Right atrium auricular region (tissue), 2 donors: Measurements from ENCODE around the gene RPTOR. TPM values are rescaled to one million over a fixed set of nuclear protein-coding genes. Genes with fewer than 3 reads are reported as not detected.

ENCODE experiments used
- DNase-seq: peaks from one replicate; pipeline ENCODE4 v3.0.0-alpha.2; 2019; ENCODE audit warnings: low spot score
- H3K27ac ChIP-seq, 2 donors: fragments of 200-600 bp; sonication (generic); 1 replicate in 1 of 2; 2 replicates in 1 of 2; pipeline ENCODE4 v1.5.1; 2016 to 2019
- H3K27me3 ChIP-seq, 2 donors: fragments of 200-600 bp; sonication (generic); one replicate each; pipeline versions ENCODE4 v1.5.1 to v1.6.0; 2017 to 2019
- H3K36me3 ChIP-seq: fragments of 200-600 bp; sonication (generic); one replicate; pipeline ENCODE4 v1.5.1; 2016
- H3K4me1 ChIP-seq, 2 donors: fragments of 200-600 bp; sonication (generic); one replicate each; pipeline versions ENCODE4 v1.5.1 to v1.6.0; 2017 to 2019
- H3K4me3 ChIP-seq, 2 donors: fragments of 200-600 bp; sonication (generic); 1 replicate in 1 of 2; 2 replicates in 1 of 2; pipeline ENCODE4 v1.5.1; 2017 to 2019; ENCODE audit warnings: mild to moderate bottlenecking in 1 of 2, moderate library complexity in 1 of 2
- H3K9me3 ChIP-seq, 2 donors: fragments of 200-600 bp; sonication (generic); one replicate each; pipeline ENCODE4 v1.5.1; 2019
- CTCF ChIP-seq, 2 donors: fragments of 200-600 bp; sonication (generic); IDR thresholded peaks; one replicate each; pipeline ENCODE4 v1.5.1; 2019; ENCODE audit warnings: antibody characterized with exemption in 2 of 2
- total RNA-seq, 2 donors: library from RNA; depleted of rRNA; stranded (reverse); fragments of >200 nt; gene quantifications; one replicate each; pipeline ENCODE4 v1.1.0, GENCODE V29; 2016

RPTOR gene
- total RNA-seq, 2 donors from 2014 or later = 19.9 to 22.6 TPM

- no peaks in the 10 kb centered on the region for H3K27me3 ChIP-seq
- DNase-seq = no peak
Observed at GRCh38 chr17:80737106-80738019, 192.7 kb downstream of the RPTOR start.

GRCh38 chr17:80738020-80738808 is 193.6 kb downstream of the RPTOR start:
- no peak overlapping the region for H3K27ac ChIP-seq
- no peak overlapping the region for H3K4me3 ChIP-seq
- TF ChIP-seq CTCF (IDR thresholded peaks at IDR 0.05) = no peak

More at GRCh38 chr17:80737106-80738019, 192.7 kb downstream of the RPTOR start:
- no peak overlapping the region for H3K27ac ChIP-seq
- no peaks in the 10 kb centered on the region for H3K36me3 ChIP-seq
- H3K4me1 ChIP-seq = no peaks in the 10 kb centered on the region
- H3K9me3 ChIP-seq = no peaks in the 10 kb centered on the region
- no peak overlapping the region for H3K4me3 ChIP-seq
- no peak for TF ChIP-seq CTCF (IDR thresholded peaks at IDR 0.05)

GRCh38 chr17:80738987-80739730 is 194.5 kb downstream of the RPTOR start:
- TF ChIP-seq CTCF (IDR thresholded peaks at IDR 0.05) = no peak
- no peaks in the 10 kb centered on the region for H3K4me1 ChIP-seq
- no peak for DNase-seq
- no peaks in the 10 kb centered on the region for H3K36me3 ChIP-seq
- H3K27ac ChIP-seq = no peak overlapping the region
- no peaks in the 10 kb centered on the region for H3K9me3 ChIP-seq
- H3K27me3 ChIP-seq = no peaks in the 10 kb centered on the region
- no peak overlapping the region for H3K4me3 ChIP-seq

More at GRCh38 chr17:80738020-80738808, 193.6 kb downstream of the RPTOR start:
- H3K9me3 ChIP-seq = no peaks in the 10 kb centered on the region
- H3K4me1 ChIP-seq = no peaks in the 10 kb centered on the region
- H3K27me3 ChIP-seq = no peaks in the 10 kb centered on the region
- DNase-seq = no peak
- no peaks in the 10 kb centered on the region for H3K36me3 ChIP-seq

- Histone ChIP-seq H3K27ac (no peak overlapping the region), H3K4me3 (no peak overlapping the region), H3K4me1 (no peaks in the 10 kb centered on the region), H3K36me3 (no peaks in the 10 kb centered on the region), H3K9me3 (no peaks in the 10 kb centered on the region), H3K27me3 (no peaks in the 10 kb centered on the region)
- DNase-seq = no peak
- TF ChIP-seq CTCF (IDR thresholded peaks at IDR 0.05) = no peak
Observed at GRCh38 chr17:80740141-80740540, 195.5 kb downstream of the RPTOR start.

GRCh38 chr17:80742091-80742490 is 197.5 kb downstream of the RPTOR start:
- TF ChIP-seq CTCF (IDR thresholded peaks at IDR 0.05) = no peak
- H3K27ac ChIP-seq = no peak overlapping the region
- H3K4me3 ChIP-seq = no peak overlapping the region
- DNase-seq = no peak
- no peaks in the 10 kb centered on the region for H3K4me1 ChIP-seq
- no peaks in the 10 kb centered on the region for H3K36me3 ChIP-seq
- no peaks in the 10 kb centered on the region for H3K9me3 ChIP-seq
- H3K27me3 ChIP-seq = no peaks in the 10 kb centered on the region
